Loucy (cell line): ENCODE results near the gene FAM135A.

Experiments used
- H2AFZ ChIP-seq: fragments of 200-600 bp; sonication (generic); 2 replicates; pipeline ENCODE4 v1.6.0; 2016; ENCODE audit warnings: antibody characterized with exemption, mild to moderate bottlenecking, low read length, moderate library complexity
- H3F3A ChIP-seq: fragments of 200-600 bp; 2 replicates; pipeline ENCODE4 v1.6.0; 2016; ENCODE audit warnings: antibody characterized with exemption, low read depth, mild to moderate bottlenecking
- H3K27me3 ChIP-seq: fragments of 200-600 bp; sonication (generic); 2 replicates; pipeline ENCODE4 v1.6.1; 2014; ENCODE audit warnings: low read length, mild to moderate bottlenecking; ENCODE audit not compliant: insufficient read depth, poor library complexity, severe bottlenecking
- H3K36me3 ChIP-seq: fragments of 200-600 bp; sonication (generic); 2 replicates; pipeline ENCODE4 v1.6.1; 2016; ENCODE audit warnings: low read length; ENCODE audit not compliant: insufficient read depth
- H3K4me1 ChIP-seq: fragments of 200-600 bp; sonication (generic); 2 replicates; pipeline ENCODE4 v1.5.1; 2014; ENCODE audit warnings: low read length, mild to moderate bottlenecking; ENCODE audit not compliant: insufficient read depth, poor library complexity, severe bottlenecking
- H3K4me2 ChIP-seq: fragments of 200-600 bp; sonication (generic); 2 replicates; pipeline ENCODE4 v1.6.0; 2014; ENCODE audit warnings: antibody characterized with exemption, low read length, low read depth, mild to moderate bottlenecking; ENCODE audit not compliant: poor library complexity, severe bottlenecking
- H3K4me3 ChIP-seq: fragments of 200-600 bp; sonication (generic); 2 replicates; pipeline ENCODE4 v1.5.1; 2014; ENCODE audit warnings: low read length, mild to moderate bottlenecking, mixed read lengths; ENCODE audit not compliant: poor library complexity, severe bottlenecking
- H3K79me2 ChIP-seq: fragments of 200-600 bp; sonication (generic); 2 replicates; pipeline ENCODE4 v1.6.1; 2014; ENCODE audit warnings: low read length; ENCODE audit not compliant: insufficient read depth
- H3K9ac ChIP-seq: fragments of 200-600 bp; sonication (generic); 2 replicates; pipeline ENCODE4 v1.6.0; 2014; ENCODE audit warnings: mild to moderate bottlenecking, low read depth, low read length, moderate library complexity; ENCODE audit not compliant: poor library complexity, severe bottlenecking
- H3K9me2 ChIP-seq: fragments of 200-600 bp; sonication (generic); replicated peaks from 2 replicates; pipeline ENCODE4 v1.6.1; 2016; ENCODE audit warnings: low read depth, low read length, mixed read lengths
- H3K9me3 ChIP-seq: fragments of 200-600 bp; sonication (generic); 2 replicates; pipeline ENCODE4 v1.6.1; 2014; ENCODE audit warnings: mild to moderate bottlenecking, antibody characterized with exemption, low read length, low read depth; ENCODE audit not compliant: insufficient read depth
- H4K20me1 ChIP-seq: fragments of 200-600 bp; sonication (generic); 2 replicates; pipeline ENCODE4 v1.6.0; 2014; ENCODE audit warnings: antibody characterized with exemption, low read length, mild to moderate bottlenecking; ENCODE audit not compliant: insufficient read depth, poor library complexity, severe bottlenecking
- CTCF ChIP-seq: fragments of 200-600 bp; sonication (generic); conservative IDR thresholded peaks from 2 replicates; pipeline ENCODE4 v1.5.1; 2014; ENCODE audit warnings: mild to moderate bottlenecking, antibody characterized with exemption, low read length
- EZH2phosphoT487 ChIP-seq: fragments of 200-600 bp; IDR thresholded peaks from 2 replicates; pipeline ENCODE4 v1.6.1; 2018; ENCODE audit warnings: antibody characterized with exemption, mild to moderate bottlenecking, moderate library complexity, borderline replicate concordance

FAM135A gene

GRCh38 chr6:70586114-70586513 lies 172.8 kb downstream of the FAM135A start:
- H4K20me1 ChIP-seq, result no peaks in the 10 kb centered on the region
- H3K4me1 ChIP-seq, result no peaks in the 10 kb centered on the region
- H3K9ac ChIP-seq, result no peak overlapping the region
- H3K79me2 ChIP-seq, result no peaks in the 10 kb centered on the region
- TF ChIP-seq EZH2phosphoT487 (no peak), CTCF (no peak)
- H3K27me3 ChIP-seq, result no peaks in the 10 kb centered on the region
- no peaks in the 10 kb centered on the region for H3K9me3 ChIP-seq
- H3K4me3 ChIP-seq, result no peak overlapping the region
- H3F3A ChIP-seq, result no peaks in the 10 kb centered on the region
- no peaks in the 10 kb centered on the region for H3K36me3 ChIP-seq
- H3K4me2 ChIP-seq, result no peak overlapping the region
- no peak overlapping the region for H2AFZ ChIP-seq
- H3K9me2 ChIP-seq, result no peaks in the 10 kb centered on the region

GRCh38 chr6:70590400-70590799 lies 177.1 kb downstream of the FAM135A start:
- Histone ChIP-seq H3K36me3 (no peaks in the 10 kb centered on the region), H3K4me3 (no peak overlapping the region), H3K27me3 (no peaks in the 10 kb centered on the region), H3K9me2 (no peaks in the 10 kb centered on the region), H3K79me2 (no peaks in the 10 kb centered on the region), H3F3A (no peaks in the 10 kb centered on the region), H3K9ac (no peak overlapping the region), H3K4me1 (no peaks in the 10 kb centered on the region), H3K4me2 (no peak overlapping the region), H4K20me1 (no peaks in the 10 kb centered on the region), H2AFZ (no peak overlapping the region), H3K9me3 (no peaks in the 10 kb centered on the region)
- TF ChIP-seq EZH2phosphoT487, result no peak
- TF ChIP-seq CTCF, result no peak

- no peaks in the 10 kb centered on the region for H3F3A ChIP-seq
- H3K4me1 ChIP-seq, result no peaks in the 10 kb centered on the region
- H3K9ac ChIP-seq, result no peak overlapping the region
- TF ChIP-seq EZH2phosphoT487 (no peak), CTCF (no peak)
- H3K4me2 ChIP-seq, result no peak overlapping the region
- H3K9me3 ChIP-seq, result no peaks in the 10 kb centered on the region
- H3K9me2 ChIP-seq, result no peaks in the 10 kb centered on the region
- H3K79me2 ChIP-seq, result no peaks in the 10 kb centered on the region
- no peak overlapping the region for H2AFZ ChIP-seq
- H4K20me1 ChIP-seq, result no peaks in the 10 kb centered on the region
- H3K36me3 ChIP-seq, result no peaks in the 10 kb centered on the region
- H3K27me3 ChIP-seq, result no peaks in the 10 kb centered on the region
- no peak overlapping the region for H3K4me3 ChIP-seq
These were observed 179.2 kb downstream of the FAM135A start for GRCh38 chr6:70592391-70593117.
